C4-2B (cell line): Measurements from ENCODE around the gene PRICKLE2.

Source experiments
- ZFX ChIP-seq: fragments of 450-650 bp; IDR thresholded peaks from 2 replicates; pipeline ENCODE4 v1.6.1; 2017
- TF ChIP-seq, protein P1 (sequence below): fragments of 450-650 bp; conservative IDR thresholded peaks from 2 replicates; pipeline ENCODE4 v1.5.1; 2017; ENCODE audit warnings: mild to moderate bottlenecking

- TF ChIP-seq, protein P1, sequence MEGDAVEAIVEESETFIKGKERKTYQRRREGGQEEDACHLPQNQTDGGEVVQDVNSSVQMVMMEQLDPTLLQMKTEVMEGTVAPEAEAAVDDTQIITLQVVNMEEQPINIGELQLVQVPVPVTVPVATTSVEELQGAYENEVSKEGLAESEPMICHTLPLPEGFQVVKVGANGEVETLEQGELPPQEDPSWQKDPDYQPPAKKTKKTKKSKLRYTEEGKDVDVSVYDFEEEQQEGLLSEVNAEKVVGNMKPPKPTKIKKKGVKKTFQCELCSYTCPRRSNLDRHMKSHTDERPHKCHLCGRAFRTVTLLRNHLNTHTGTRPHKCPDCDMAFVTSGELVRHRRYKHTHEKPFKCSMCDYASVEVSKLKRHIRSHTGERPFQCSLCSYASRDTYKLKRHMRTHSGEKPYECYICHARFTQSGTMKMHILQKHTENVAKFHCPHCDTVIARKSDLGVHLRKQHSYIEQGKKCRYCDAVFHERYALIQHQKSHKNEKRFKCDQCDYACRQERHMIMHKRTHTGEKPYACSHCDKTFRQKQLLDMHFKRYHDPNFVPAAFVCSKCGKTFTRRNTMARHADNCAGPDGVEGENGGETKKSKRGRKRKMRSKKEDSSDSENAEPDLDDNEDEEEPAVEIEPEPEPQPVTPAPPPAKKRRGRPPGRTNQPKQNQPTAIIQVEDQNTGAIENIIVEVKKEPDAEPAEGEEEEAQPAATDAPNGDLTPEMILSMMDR = peak; percentile 58
- TF ChIP-seq ZFX = no peak
Observed at GRCh38 chr3:64244011-64244942, 19.0 kb upstream of the PRICKLE2 start.
